ENCODE results near the gene VWC2L.

- TF ChIP-seq NANOG (IDR thresholded peaks at IDR 0.05; ENCODE audit: insufficient read depth, low read depth, low read length, poor library complexity, severe bottlenecking) (no peak), CTCF (IDR thresholded peaks at IDR 0.05; ENCODE audit: control extremely low read depth in 1 of 3, insufficient read depth in 1 of 3, low read depth in 1 of 3, low read length in 3 of 3) (no peak), POLR2AphosphoS5 (IDR thresholded peaks at IDR 0.05; ENCODE audit: low read depth, low read length) (no peak), TBP (IDR thresholded peaks at IDR 0.05; ENCODE audit: low read depth, low read length) (no peak), USF2 (IDR thresholded peaks at IDR 0.05; ENCODE audit: low read length) (no peak), SP1 (IDR thresholded peaks at IDR 0.05; ENCODE audit: low read depth, low read length) (no peak), SUZ12 (IDR thresholded peaks at IDR 0.05; ENCODE audit: low read length) (no peak), EZH2 (IDR thresholded peaks at IDR 0.05; ENCODE audit: low read depth, low read length, severe bottlenecking) (no peak), E2F6 (IDR thresholded peaks at IDR 0.05) (no peak), POLR2A (IDR thresholded peaks at IDR 0.05; ENCODE audit: control extremely low read depth in 1 of 2, low read depth in 2 of 2, low read length in 2 of 2) (no peak), YY1 (IDR thresholded peaks at IDR 0.05; ENCODE audit: low read depth, low read length) (no peak), NRF1 (IDR thresholded peaks at IDR 0.05; ENCODE audit: low read depth, low read length) (no peak)
Observed at GRCh38 chr2:214386720-214387119, 24.1 kb upstream of the VWC2L start.

All from H1 (cell line).